ENCODE measurements around the gene GPR156. TPM values are rescaled to one million over a fixed set of nuclear protein-coding genes. Genes with fewer than 3 reads are reported as not detected.
A peak's percentile ranks its signal among the peaks of the same experiment; 100 is the strongest.

Gene GPR156
- total RNA-seq, 4 donors from 2014 or later = 0.21 to 2.1 (median 0.50) TPM

DNA sequence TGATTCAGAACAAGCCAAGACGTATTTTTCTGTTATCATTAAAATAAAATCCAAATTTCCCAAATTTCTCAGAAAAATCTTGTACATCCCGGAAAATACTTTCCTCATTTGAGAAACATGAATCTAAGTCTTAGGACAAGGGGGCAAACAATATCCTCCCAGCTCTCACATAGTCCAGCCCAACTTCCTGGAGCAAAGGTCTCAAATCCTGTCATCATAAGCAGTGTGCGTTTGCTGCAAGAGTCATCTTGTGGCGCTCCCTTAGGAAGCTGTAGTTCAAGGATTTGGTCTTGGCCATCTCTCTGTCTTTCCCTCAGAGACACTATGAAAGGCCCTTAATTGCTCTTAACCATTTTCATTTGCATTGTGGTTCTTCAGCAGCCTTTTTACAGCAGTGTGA, 133.2 kb downstream of the GPR156 start:
- TF ChIP-seq POLR2A (IDR thresholded peaks at IDR 0.05) (no peak), EP300 (IDR thresholded peaks at IDR 0.05) (no peak)
- TF ChIP-seq, protein P1, sequence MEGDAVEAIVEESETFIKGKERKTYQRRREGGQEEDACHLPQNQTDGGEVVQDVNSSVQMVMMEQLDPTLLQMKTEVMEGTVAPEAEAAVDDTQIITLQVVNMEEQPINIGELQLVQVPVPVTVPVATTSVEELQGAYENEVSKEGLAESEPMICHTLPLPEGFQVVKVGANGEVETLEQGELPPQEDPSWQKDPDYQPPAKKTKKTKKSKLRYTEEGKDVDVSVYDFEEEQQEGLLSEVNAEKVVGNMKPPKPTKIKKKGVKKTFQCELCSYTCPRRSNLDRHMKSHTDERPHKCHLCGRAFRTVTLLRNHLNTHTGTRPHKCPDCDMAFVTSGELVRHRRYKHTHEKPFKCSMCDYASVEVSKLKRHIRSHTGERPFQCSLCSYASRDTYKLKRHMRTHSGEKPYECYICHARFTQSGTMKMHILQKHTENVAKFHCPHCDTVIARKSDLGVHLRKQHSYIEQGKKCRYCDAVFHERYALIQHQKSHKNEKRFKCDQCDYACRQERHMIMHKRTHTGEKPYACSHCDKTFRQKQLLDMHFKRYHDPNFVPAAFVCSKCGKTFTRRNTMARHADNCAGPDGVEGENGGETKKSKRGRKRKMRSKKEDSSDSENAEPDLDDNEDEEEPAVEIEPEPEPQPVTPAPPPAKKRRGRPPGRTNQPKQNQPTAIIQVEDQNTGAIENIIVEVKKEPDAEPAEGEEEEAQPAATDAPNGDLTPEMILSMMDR (IDR thresholded peaks at IDR 0.05) = no peak
- Histone ChIP-seq H3K27ac (no peak overlapping the region), H3K27me3 (no peaks in the 10 kb centered on the region), H3K36me3 (no peaks in the 10 kb centered on the region), H3K9me3 (peaks cover 0 to 15% (median 0%) of the 10 kb centered on the region in 4 donors), H3K4me1 (no peaks in the 10 kb centered on the region), H3K4me3 (no peak overlapping the region)
- no peak for DNase-seq (ENCODE audit: low spot score in 2 of 2)
- 58 to 67% methylated on average over 4 of the region's 4 CpGs for WGBS, 2 donors

DNA sequence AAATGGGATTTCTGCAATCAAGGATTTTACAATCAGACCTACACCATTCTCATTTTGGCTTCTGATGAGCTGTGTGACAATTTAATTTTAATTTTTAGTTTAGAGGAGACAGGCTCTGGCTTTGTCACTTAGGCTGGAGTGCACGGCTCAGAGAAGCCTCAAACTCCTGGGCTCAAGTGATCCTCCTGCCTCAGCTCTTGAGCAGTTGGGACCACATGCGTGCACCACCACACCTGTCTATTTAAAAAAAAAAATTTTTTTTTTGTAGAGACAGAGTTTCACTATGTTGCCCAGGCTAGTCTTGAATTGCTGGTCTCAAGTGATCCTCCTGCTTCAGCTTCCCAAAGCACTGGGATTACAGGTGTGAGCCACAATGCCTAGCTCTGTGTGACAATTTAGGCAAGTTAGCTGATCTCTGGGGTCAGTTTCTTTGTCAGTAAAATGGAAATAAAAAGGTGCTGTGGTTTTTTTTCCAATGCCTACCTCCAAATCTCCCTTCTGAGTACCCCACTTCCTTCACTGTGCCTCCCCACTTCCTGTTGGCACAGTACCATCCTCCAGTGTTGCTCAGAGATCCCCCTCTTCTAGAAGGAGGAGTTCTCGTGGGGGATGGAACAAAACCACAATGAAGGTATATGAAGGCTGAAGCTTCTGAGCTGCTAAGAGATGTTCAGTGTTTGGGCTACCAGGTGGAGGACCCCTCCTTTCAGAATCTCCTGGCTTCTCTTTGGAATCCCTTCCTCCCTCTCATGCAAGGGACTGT, 136.7 kb downstream of the GPR156 start:
- H3K36me3 ChIP-seq = no peaks in the 10 kb centered on the region
- H3K4me3 ChIP-seq = no peak overlapping the region
- WGBS, 2 donors = 86 to 87% methylated on average over 3 of the region's 3 CpGs
- no peaks in the 10 kb centered on the region for H3K9me3 ChIP-seq
- H3K4me1 ChIP-seq = no peaks in the 10 kb centered on the region
- no peak overlapping the region for H3K27ac ChIP-seq
- TF ChIP-seq, protein P1 (IDR thresholded peaks at IDR 0.05) = no peak
- TF ChIP-seq EP300 (IDR thresholded peaks at IDR 0.05) (no peak), POLR2A (IDR thresholded peaks at IDR 0.05) (no peak)
- H3K27me3 ChIP-seq = no peaks in the 10 kb centered on the region
- no peak for DNase-seq (ENCODE audit: low spot score in 2 of 2)

DNA sequence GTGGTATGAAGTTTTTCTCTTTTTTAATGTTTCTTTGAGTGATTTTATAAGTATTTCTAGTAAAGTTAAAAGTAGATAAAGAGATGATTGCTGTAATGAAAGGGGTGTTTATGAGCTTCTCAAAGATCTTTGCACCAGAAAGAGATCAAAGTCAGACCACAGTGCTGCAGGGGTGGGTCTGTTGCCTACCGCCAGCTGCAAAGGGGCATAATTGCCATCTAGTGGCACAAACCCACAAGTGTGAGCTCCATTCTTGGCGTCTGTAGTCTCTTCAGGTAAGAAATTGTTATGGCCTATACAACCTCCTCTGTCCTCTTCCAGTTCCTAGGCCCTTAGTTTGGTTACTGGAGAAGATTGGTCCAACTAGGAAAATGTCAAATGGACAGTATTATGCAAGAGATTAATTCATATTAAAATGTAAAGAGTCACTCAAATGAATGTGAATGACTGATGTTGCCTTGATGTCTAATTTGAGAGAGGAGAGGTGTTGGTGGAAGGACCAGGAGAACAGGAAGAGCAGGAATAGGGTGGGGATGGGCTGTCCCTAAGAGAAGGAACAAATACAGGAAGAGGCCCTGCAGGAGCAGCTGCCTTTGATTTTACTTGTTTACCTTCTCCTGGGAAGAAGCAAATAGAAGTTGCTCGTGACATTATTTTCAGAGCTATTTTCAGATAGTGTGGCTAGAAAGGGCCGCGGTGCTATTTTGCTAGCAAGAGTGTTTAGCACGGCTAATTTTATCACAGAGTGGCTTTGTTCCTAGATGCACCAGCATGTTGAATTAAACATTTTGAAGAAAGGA, 137.8 kb downstream of the GPR156 start:
- H3K27me3 ChIP-seq = no peaks in the 10 kb centered on the region
- TF ChIP-seq, protein P1 (IDR thresholded peaks at IDR 0.05) = peak in 1 of 5 experiments; percentile 14
- no peak for TF ChIP-seq EP300 (IDR thresholded peaks at IDR 0.05)
- no peaks in the 10 kb centered on the region for H3K36me3 ChIP-seq
- H3K4me1 ChIP-seq = no peaks in the 10 kb centered on the region
- H3K27ac ChIP-seq = no peak overlapping the region
- H3K9me3 ChIP-seq = no peaks in the 10 kb centered on the region
- H3K4me3 ChIP-seq = no peak overlapping the region
- no peak for DNase-seq (ENCODE audit: low spot score in 2 of 2)
- 42 to 57% methylated on average over 6 of the region's 6 CpGs for WGBS, 2 donors

DNA sequence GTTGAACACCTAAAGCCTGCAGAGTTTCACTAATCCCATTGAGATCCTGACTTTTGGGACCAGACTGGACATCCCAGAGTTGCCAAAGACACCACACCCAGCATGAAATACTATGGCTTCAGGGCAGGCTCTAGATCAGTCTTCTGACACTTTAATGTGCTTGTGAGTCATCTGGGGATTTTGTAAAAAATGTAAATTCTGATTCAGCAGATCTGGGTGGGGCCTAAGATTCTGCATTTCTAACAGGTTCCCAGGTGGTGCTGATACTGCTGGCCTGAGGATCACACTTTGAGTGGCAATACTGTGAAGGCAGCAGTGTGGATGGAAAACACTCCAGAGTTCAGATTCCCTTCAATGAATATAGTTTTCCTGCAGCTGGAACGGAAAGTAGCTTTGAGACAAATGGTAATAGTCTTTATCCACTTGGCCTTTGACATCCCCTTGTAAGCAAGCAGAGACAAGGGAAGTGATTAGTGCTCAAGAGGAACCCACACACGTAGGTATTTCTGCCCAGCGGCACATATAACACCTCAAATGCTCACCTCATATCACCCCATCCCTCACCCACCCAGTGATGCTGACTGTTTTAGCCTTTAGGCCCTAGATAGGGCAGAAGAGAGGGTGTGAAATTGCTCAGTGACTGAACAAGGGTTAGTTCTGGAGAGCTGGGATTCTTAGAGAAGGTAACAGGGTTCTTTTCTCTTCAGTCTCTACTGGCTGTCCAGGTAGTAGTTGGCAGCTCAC, 139.3 kb downstream of the GPR156 start:
- H3K36me3 ChIP-seq = no peaks in the 10 kb centered on the region
- WGBS, 2 donors = 59 to 63% methylated on average over 3 of the region's 3 CpGs

More for the DNA sequence above, 139.3 kb downstream of the GPR156 start:
- TF ChIP-seq, protein P1 (IDR thresholded peaks at IDR 0.05) = no peak
- TF ChIP-seq EP300 (IDR thresholded peaks at IDR 0.05) = no peak
- DNase-seq (ENCODE audit: low spot score in 2 of 2) = no peak
- peaks cover 0 to under 1% (median 0%) of the 10 kb centered on the region in 4 donors for H3K9me3 ChIP-seq
- H3K4me3 ChIP-seq = no peak overlapping the region
- H3K27ac ChIP-seq = no peak overlapping the region
- no peaks in the 10 kb centered on the region for H3K4me1 ChIP-seq
- no peaks in the 10 kb centered on the region for H3K27me3 ChIP-seq

All from tibial nerve (tissue), 4 donors.